NCI-H2107 (cell line): ENCODE results near the gene ACTG1.
A peak's percentile ranks its signal among the peaks of the same experiment; 100 is the strongest.
"Not testable (repeated sequence)": the region's sequence is repeated elsewhere in the genome, so short reads cannot be mapped to it uniquely, and the experiment has no call there.

Experiments used
- DNase-seq: peaks from one replicate; lab custom pipeline; 2025; lab: John Stamatoyannopoulos, UW

ACTG1 gene

DNA sequence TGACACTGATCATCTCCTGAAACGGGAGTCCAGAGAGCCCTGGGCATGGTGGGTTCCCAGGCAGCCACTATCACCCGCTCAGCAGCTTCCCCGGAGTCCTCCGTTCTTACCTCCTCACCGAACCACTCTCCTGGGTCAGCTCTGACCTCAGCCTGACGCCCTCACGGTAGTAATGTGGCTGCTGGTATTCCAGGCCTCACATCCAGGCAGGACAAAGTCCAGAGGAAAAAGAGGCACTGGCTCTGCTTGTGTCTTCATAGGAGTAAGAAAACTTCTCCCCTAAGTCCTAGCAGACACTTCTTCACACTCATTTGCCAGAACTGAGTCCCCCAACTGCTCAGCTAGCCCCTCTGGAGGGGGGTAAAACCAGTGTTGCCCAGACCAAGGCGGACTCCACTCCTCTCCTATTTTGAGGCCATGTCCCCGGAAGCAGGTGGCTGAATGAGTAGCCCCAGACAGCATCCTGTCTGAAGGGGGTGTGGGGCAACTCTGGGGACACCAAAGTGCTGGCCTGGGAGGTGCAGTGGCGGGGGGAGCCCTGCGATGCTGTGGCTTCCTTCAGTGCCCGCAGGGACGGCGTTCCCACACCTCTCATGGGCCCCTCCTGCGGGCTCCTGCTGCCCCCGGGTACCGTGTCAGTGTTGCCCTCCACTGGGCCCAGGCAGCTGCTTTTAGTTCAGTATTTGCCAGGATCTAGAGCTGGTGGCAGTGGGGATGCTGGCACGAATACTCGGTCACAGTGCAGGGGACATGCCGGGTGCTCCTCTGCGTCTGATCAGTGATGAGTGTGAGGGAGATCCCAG lies 20.9 kb upstream of the ACTG1 start:
- no peak for DNase-seq

GRCh38 chr17:81532490-81533287 lies 20.1 kb upstream of the ACTG1 start:
- DNase-seq = no peak

DNA sequence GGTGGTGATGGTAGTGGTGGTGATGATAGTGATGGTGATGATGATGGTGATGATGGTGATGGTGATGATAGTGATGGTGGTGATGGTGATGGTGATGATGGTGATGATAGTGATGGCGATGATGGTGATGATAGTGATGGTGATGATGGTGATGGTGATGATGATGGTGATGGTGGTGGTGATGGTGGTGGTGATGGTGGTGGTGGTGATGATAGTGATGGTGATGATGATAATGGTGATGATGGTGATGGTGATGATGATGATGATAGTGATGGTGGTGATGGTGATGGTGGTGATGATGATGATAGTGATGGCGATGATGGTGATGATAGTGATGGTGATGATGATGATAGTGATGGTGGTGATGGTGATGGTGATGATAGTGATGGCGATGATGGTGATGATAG lies 19.4 kb upstream of the ACTG1 start:
- DNase-seq = not testable (repeated sequence)

DNA sequence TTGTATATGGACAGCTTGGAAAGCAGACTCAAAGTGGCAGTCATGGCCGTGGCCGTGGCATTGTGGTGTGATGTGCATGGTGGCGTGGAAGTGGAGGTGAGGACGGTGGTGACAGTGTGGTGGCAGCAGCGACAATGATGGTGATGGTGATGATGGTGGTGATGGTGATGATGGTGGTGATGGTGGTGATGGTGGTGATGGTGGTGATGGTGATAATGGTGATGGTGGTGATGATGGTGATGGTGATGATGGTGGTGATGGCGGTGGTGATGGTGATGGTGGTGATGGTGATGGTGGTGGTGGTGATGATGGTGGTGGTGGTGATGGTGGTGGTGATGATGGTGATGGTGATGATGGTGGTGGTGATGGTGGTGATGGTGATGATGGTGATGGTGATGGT lies 18.4 kb upstream of the ACTG1 start:
- DNase-seq = not testable (repeated sequence)

- DNase-seq = no peak
Measured at GRCh38 chr17:81529437-81529803, 16.8 kb upstream of the ACTG1 start.

DNA sequence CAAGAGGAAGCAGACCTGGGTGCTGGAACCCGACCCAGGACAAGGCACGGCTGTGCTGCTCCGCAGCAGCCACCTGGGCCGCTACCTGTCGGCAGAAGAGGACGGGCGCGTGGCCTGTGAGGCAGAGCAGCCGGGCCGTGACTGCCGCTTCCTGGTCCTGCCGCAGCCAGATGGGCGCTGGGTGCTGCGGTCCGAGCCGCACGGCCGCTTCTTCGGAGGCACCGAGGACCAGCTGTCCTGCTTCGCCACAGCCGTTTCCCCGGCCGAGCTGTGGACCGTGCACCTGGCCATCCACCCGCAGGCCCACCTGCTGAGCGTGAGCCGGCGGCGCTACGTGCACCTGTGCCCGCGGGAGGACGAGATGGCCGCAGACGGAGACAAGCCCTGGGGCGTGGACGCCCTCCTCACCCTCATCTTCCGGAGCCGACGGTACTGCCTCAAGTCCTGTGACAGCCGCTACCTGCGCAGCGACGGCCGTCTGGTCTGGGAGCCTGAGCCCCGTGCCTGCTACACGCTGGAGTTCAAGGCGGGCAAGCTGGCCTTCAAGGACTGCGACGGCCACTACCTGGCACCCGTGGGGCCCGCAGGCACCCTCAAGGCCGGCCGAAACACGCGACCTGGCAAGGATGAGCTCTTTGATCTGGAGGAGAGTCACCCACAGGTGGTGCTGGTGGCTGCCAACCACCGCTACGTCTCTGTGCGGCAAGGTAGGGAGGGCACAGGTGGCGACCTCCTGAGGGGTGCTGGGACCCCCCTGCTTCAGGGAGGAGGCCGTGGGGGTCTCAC lies 16.2 kb upstream of the ACTG1 start:
- DNase-seq = no peak

- DNase-seq = no peak
Measured at GRCh38 chr17:81528384-81528650, 15.7 kb upstream of the ACTG1 start.

- DNase-seq = no peak
Measured at GRCh38 chr17:81527591-81528383, 15.2 kb upstream of the ACTG1 start, which contains the start of gene FSCN2. Gene FSCN2, plus strand, starts transcription at chr17:81528377. Its CDS starts 155 bp downstream, at chr17:81528532.

DNA sequence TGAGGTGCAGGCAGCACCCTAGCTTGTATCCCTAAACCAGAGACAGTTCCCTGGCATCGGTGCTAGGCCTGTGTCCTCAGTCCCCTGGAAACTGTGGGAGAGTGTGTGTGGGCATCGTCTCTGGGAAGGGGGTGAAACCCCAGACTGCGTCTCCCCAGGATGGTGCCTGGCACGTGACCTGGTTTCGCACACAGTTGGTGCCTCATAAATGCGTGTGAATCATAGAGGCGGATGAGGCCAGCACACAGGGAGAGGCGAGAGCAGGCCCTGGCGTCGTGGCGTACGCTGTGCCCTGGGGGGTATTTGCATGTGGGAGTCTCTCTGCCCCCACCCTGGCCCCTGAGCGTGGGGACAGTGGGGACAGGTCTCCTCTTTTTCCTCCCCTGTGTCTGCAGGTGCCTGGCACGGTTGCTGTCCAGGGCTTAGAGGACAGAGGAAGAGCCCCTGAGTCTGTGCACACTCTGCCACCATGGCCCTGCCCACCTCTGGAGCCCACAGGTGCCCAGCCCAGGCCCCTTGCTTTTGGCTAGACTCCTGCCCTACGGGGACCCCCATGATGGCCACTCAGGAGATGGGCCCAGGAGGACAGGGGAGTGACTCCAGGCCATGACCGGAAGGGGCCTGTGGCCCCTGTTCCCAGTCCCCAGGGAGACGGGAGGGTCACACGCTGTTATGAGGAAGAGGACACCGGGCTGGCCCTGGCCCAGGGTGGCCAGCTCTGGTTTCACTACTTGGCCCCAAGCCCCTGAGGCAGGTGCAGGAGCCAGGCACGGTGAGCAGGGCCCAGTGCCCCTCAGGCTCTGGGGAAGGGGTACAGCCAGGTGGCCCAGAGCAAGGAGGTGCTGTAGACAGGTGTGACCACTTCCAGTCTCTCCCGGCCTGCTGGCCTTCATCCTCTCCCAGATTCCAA lies 14.3 kb upstream of the ACTG1 start:
- no peak for DNase-seq

DNA sequence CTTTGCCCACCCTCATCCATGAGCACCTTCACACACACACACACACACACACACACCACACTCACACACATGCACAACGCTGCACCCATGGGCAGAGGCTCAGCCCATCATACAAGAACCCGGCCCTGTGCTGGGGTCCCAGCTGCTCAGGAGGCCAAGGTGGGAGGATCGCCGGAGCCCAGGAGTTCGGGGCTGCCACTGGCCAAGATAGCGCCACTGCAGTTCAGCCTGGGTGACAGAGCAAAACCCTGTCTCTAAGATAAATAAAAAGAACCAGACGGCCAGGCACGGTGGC lies 12.2 kb upstream of the ACTG1 start:
- no peak for DNase-seq

DNA sequence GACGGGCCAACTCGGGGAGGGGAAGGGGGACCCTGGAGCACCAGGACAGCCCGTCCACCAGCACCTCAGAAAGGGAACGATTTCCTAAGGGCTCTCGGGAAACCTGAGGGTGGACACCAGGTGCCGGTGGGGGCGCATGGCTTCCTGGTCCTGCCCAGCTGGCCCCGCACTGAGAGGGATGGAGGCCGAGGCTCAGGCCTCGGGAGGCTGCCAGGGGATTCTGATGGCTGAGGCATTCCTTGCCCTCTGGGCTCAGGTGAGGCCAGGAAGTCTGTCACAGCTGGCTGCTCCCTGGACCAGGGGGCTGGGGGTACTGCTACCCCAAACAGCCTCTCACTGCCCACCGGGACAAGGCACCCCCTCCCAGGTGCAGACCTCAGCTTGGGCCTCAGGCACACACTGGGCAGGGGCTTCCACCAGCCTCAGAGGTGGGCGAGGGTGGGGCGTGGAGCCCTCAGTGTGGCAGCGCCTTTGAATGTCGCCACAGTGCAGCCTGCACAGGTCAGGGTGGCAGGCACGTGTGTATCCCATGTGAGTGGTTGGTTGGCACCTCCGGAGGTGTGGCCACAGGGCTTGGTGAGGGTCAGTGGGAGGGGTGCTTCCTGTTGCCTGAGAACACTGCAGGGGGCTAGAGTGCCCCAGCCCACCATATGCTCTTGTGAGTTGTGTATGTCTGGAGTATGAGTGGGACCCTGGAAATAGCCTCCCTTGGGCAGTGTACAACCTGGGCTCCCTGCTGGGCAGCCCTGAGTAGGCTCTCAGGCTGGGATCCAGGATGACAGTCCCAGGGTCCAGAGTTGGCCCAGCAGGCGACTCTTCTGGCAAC lies 11.7 kb upstream of the ACTG1 start:
- DNase-seq = no peak

DNA sequence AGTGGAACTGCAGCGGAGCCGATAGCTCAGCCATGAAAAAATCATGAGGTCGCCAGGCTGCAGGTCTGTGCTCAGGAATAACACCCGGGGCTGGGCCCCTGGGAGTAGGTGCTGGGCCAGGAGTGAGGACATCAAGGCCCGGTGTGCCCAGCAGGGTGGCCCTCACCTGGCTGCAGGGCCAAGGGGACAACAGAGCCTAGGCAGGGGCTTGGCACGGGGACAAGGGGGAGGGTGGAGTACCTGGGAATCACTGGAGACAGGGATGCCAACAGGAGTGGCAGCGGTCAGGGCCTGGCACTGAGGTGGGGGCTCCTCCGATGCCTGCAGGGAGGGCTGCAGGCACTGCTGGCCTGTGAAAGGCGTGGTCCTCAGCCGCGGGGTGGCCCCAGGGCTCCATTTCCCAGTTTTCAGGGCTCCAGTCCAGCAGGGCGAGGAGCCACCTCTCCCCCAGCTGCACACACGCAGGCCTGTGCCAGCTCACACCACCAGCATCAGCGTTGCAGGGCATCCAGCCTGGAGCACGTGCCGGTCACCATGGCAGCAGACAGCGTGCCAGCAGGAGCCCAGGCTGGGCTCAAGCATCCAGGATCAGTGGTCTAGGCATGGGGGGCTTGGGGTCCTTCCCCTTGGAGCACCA lies 10.9 kb upstream of the ACTG1 start:
- no peak for DNase-seq

DNA sequence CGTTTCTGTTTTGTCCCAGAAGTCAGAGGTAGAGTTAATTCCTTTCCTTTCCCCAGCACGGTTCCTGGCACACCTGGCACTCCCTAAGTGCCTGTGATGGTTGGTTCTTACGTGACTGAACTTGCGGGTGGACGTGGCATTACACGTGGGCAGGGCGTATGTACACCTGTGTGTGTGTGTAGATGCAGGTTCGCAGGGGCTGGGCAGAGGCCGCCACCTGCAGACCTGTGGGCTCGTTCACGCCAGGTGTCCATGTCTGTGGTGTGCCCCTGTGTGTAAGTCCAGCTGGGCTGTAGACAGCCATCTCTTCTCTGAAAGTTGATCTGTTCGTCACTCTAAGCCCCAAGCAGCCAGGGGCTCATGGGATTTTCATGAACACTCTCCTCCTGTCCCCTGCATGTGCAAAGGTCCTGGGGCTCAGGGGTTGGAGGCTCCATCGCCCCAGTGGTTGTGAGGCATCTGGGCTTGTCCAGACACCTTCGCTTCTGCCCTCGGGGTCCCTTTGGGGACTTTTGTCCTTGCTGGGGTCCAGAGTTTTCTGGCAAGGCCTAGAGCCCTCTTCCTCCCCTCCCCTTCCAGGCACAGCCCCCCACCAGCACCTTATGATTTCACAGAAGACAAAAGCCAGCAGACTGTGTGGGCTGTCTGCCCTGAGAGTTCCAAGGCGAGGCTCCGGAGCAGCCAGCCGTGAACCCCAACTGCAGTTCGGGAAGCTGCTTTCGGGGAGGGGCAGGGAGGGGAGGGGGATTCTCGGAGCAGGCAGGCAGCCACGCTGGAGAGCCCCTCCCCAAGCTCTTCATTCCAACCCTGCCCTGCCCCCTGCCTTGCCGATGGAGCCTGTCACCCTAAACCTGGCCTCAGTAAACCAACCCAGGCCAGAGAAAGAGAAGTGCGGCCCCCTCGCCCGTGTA lies 10.1 kb upstream of the ACTG1 start:
- no peak for DNase-seq

- no peak for DNase-seq
Measured at GRCh38 chr17:81520021-81520901, 7.7 kb upstream of the ACTG1 start.

DNA sequence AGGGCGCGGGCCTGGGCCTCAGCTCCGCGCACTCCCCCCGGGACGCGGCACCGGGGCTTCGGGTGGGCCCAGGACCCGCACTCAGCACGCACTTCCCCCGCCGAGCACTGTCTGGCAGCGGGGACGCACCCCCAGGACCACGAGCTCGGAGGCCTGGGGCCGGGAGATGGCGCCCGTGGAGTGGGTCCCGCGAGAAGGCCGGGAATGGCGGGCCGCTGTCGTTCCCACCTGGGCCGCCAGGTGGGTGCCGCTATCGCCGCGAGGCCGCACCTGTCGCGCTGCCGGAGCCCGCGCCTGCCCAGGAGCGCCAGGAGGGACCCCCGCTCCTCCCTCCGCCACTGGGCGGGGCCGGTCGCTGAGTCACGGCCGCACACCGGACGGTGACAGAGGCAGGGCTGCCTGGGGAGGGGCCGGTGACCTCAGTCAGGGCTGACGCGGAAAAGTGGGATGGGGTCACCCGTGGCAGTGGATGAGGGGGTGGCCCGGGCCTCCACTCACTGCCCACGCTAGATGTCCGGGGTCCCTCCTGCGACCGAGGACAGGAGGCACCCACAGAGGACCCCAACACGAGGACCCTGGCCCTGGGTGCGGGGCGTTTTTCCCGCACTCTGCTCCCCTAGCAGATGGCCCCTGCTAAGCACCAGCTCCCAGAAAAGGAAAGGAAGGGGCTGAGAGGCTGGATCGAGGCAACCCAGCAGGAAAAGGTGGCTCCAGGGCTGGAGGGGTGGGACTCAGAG lies 6.9 kb upstream of the ACTG1 start:
- DNase-seq = peak; percentile 78

GRCh38 chr17:81518785-81519283 lies 6.2 kb upstream of the ACTG1 start:
- no peak for DNase-seq
